HepG2 (cell line): ENCODE measurements around the gene IL21R. TPM values are rescaled to one million over a fixed set of nuclear protein-coding genes. Genes with fewer than 3 reads are reported as not detected.

Source experiments
- FOXK2 ChIP-seq: fragments of 450-650 bp; IDR thresholded peaks from 2 replicates; pipeline ENCODE4 v1.6.1; 2016
- FOXO1 ChIP-seq: sonication (generic); formaldehyde crosslinking; IDR thresholded peaks from 2 replicates; pipeline ENCODE4 v1.4.0; 2020; ENCODE audit warnings: missing genetic modification reagents
- GLI4 ChIP-seq: sonication (generic); formaldehyde crosslinking; IDR thresholded peaks from 2 replicates; pipeline ENCODE4 v1.5.1; 2020; ENCODE audit warnings: missing genetic modification reagents, mild to moderate bottlenecking, moderate library complexity, borderline replicate concordance
- JUN ChIP-seq: sonication (generic); formaldehyde crosslinking; IDR thresholded peaks from 2 replicates; pipeline ENCODE4 v1.4.0; 2020; ENCODE audit warnings: mild to moderate bottlenecking, missing genetic modification reagents
- MLX ChIP-seq: IDR thresholded peaks from 2 replicates; pipeline ENCODE4 v1.6.1; 2016
- MXD4 ChIP-seq: IDR thresholded peaks from 2 replicates; pipeline ENCODE4 v1.6.1; 2016; ENCODE audit warnings: mild to moderate bottlenecking, missing biosample characterization, missing genetic modification reagents
- NCOR1 ChIP-seq: fragments of 200-600 bp; sonication (generic); IDR thresholded peaks from 2 replicates; pipeline ENCODE4 v1.7.0; 2017; ENCODE audit warnings: antibody characterized with exemption, low read length, borderline replicate concordance
- PBX2 ChIP-seq: IDR thresholded peaks from 2 replicates; pipeline ENCODE4 v1.6.1; 2016; ENCODE audit warnings: control low read depth
- PLSCR1 ChIP-seq: sonication (generic); formaldehyde crosslinking; IDR thresholded peaks from 2 replicates; pipeline ENCODE4 v1.5.0; 2020; ENCODE audit warnings: missing genetic modification reagents, mild to moderate bottlenecking, borderline replicate concordance
- RXRA ChIP-seq: sonication (generic); formaldehyde crosslinking; IDR thresholded peaks from 2 replicates; pipeline ENCODE4 v1.5.1; 2020; ENCODE audit warnings: missing genetic modification reagents
- SOX13 ChIP-seq, 3 experiments: fragments of 450-650 bp in 1 of 3; sonication (generic) in 1 of 3; formaldehyde crosslinking in 1 of 3; IDR thresholded peaks in 2 of 3; conservative IDR thresholded peaks in 1 of 3; 2 replicates each; pipeline versions ENCODE4 v1.5.0 to v1.6.1; 2016 to 2020; ENCODE audit warnings: antibody characterized with exemption in 1 of 3, mild to moderate bottlenecking in 1 of 3, missing compliant biosample characterization in 1 of 3, missing genetic modification reagents in 1 of 3, moderate library complexity in 1 of 3
- ZBTB21 ChIP-seq: sonication (generic); formaldehyde crosslinking; IDR thresholded peaks from 2 replicates; pipeline ENCODE4 v1.4.0; 2020; ENCODE audit warnings: missing genetic modification reagents
- ZBTB7B ChIP-seq: sonication (generic); formaldehyde crosslinking; IDR thresholded peaks from 2 replicates; pipeline ENCODE4 v1.4.0; 2020; ENCODE audit warnings: missing genetic modification reagents
- ZFAT ChIP-seq: sonication (generic); formaldehyde crosslinking; conservative IDR thresholded peaks from 2 replicates; pipeline ENCODE4 v1.8.1; 2023; ENCODE audit warnings: missing genetic modification reagents, inconsistent platforms
- ZFP36L1 ChIP-seq: sonication (generic); formaldehyde crosslinking; IDR thresholded peaks from 2 replicates; pipeline ENCODE4 v1.8.0; 2022; ENCODE audit warnings: mild to moderate bottlenecking, missing genetic modification reagents, moderate library complexity
- ZNF607 ChIP-seq: sonication (generic); formaldehyde crosslinking; IDR thresholded peaks from 2 replicates; pipeline ENCODE4 v1.5.1; 2020; ENCODE audit warnings: missing genetic modification reagents, mild to moderate bottlenecking, borderline replicate concordance
- ZNF646 ChIP-seq: sonication (generic); formaldehyde crosslinking; IDR thresholded peaks from 2 replicates; pipeline ENCODE4 v1.9.0; 2021; ENCODE audit warnings: mild to moderate bottlenecking, missing genetic modification reagents
- ZNF674 ChIP-seq: sonication (generic); formaldehyde crosslinking; IDR thresholded peaks from 2 replicates; pipeline ENCODE4 v1.5.0; 2020; ENCODE audit warnings: low read depth, mild to moderate bottlenecking, missing genetic modification reagents
- ZNF720 ChIP-seq: sonication (generic); formaldehyde crosslinking; IDR thresholded peaks from 2 replicates; pipeline ENCODE4 v1.4.0; 2020; ENCODE audit warnings: missing genetic modification reagents
- ZNF792 ChIP-seq: IDR thresholded peaks from 2 replicates; pipeline ENCODE4 v1.6.1; 2016
- polyA plus RNA-seq, 8 experiments: library from polyadenylated mRNA; depleted of rRNA in 3 of 8; stranded (reverse) in 7 of 8; unstranded in 1 of 8; fragments of >200 nt; fragmentation: Illumina TruSeq in 4 of 8; extraction: Trizol in 4 of 8; gene quantifications; 2 replicates each; pipeline versions ENCODE4 v1.2.1 to v1.2.3, GENCODE V29; 2011 to 2016; ENCODE audit warnings: low read depth in 4 of 8, missing spikeins in 1 of 8, mixed read lengths in 1 of 8; ENCODE audit not compliant: insufficient read depth in 1 of 8
- total RNA-seq, 5 experiments: library from RNA; depleted of rRNA; stranded (reverse); fragments of >200 nt; fragmentation: Illumina TruSeq; extraction: Trizol; gene quantifications; 2 replicates each; pipeline ENCODE4 v1.2.3, GENCODE V29; 2016; ENCODE audit warnings: low read depth in 1 of 5

The IL21R gene
- total and polyA plus RNA-seq, 2 of the 13 experiments (the other 11 are each of a cell fraction or from before 2014, with no cell fraction given), result 0.49 to 0.64 TPM

- TF ChIP-seq ZNF646 (CRISPR knock-in tag) (no peak), MLX (0 out of 2 replicates have a peak, but pooled peaks have one; percentile 18), RXRA (CRISPR knock-in tag) (peak; percentile 15; the same call in 1 of the 2 replicates), ZFP36L1 (no peak), GLI4 (peak; percentile 66; the same call in 1 of the 2 replicates), FOXO1 (CRISPR knock-in tag) (peak; percentile 44; the same call in 1 of the 2 replicates), ZFAT (no peak), JUN (CRISPR knock-in tag) (peak; percentile 68; the same call in 1 of the 2 replicates), ZBTB7B (CRISPR knock-in tag) (0 out of 2 replicates have a peak, but pooled peaks have one; percentile 45), FOXK2 (peak; percentile 3; the same call in 1 of the 2 replicates), MXD4 (CRISPR knock-in tag) (0 out of 2 replicates have a peak, but pooled peaks have one; percentile 53), ZNF674 (CRISPR knock-in tag) (no peak), SOX13 (IDR thresholded peaks at IDR 0.05) (no peak), SOX13 (CRISPR knock-in tag; conservative IDR thresholded peaks at IDR 0.05 in 1 of 2, IDR thresholded peaks at IDR 0.05 in 1 of 2) (0 out of 4 replicates have a peak, but pooled peaks of 1 of the 2 experiments have one; percentile 8), NCOR1 (no peak), PLSCR1 (CRISPR knock-in tag) (no peak), ZNF720 (no peak), ZBTB21 (CRISPR knock-in tag) (no peak), ZNF607 (0 out of 2 replicates have a peak, but pooled peaks have one; percentile 41), PBX2 (CRISPR knock-in tag) (peak; percentile 75), ZNF792 (peak; percentile 78)
Observed at GRCh38 chr16:27408012-27408601, 6.1 kb downstream of the IL21R start (continued).
